DOHH2 (cell line): ENCODE results near the gene HK2.

Experiments used
- H3F3A ChIP-seq: fragments of 200-600 bp; sonication (generic), shearing (Covaris generic); 2 replicates; pipeline ENCODE4 v1.6.0; 2016; ENCODE audit warnings: antibody characterized with exemption, mild to moderate bottlenecking; ENCODE audit not compliant: control insufficient read depth, insufficient read depth
- H3K27ac ChIP-seq: fragments of 200-600 bp; sonication (generic); 2 replicates; pipeline ENCODE4 v1.5.1; 2014; ENCODE audit warnings: low read depth, mild to moderate bottlenecking, low read length, moderate library complexity
- H3K27me3 ChIP-seq: fragments of 200-600 bp; sonication (generic); 2 replicates; pipeline ENCODE4 v1.6.1; 2014; ENCODE audit warnings: mild to moderate bottlenecking, low read length, mixed read lengths; ENCODE audit not compliant: control insufficient read depth
- H3K36me3 ChIP-seq: fragments of 200-600 bp; sonication (generic); 2 replicates; pipeline ENCODE4 v1.6.1; 2014; ENCODE audit warnings: mild to moderate bottlenecking, low read length, moderate library complexity, mixed read lengths; ENCODE audit not compliant: control insufficient read depth
- H3K4me1 ChIP-seq: fragments of 200-600 bp; sonication (generic); 2 replicates; pipeline ENCODE4 v1.6.1; 2014; ENCODE audit warnings: mild to moderate bottlenecking, low read length, mixed read lengths; ENCODE audit not compliant: control insufficient read depth
- H3K4me2 ChIP-seq: fragments of 200-600 bp; sonication (generic); 2 replicates; pipeline ENCODE4 v1.6.0; 2014; ENCODE audit warnings: mild to moderate bottlenecking, low read length, moderate library complexity
- H3K4me3 ChIP-seq: fragments of 200-600 bp; sonication (generic); 2 replicates; pipeline ENCODE4 v1.5.1; 2014; ENCODE audit warnings: mild to moderate bottlenecking, low read length, mixed read lengths
- H3K79me2 ChIP-seq: fragments of 200-600 bp; sonication (generic); 2 replicates; pipeline ENCODE4 v1.6.1; 2014; ENCODE audit warnings: mild to moderate bottlenecking, low read length, mixed read lengths; ENCODE audit not compliant: control insufficient read depth
- H3K9me2 ChIP-seq: fragments of 200-600 bp; sonication (generic); replicated peaks from 2 replicates; pipeline ENCODE4 v1.6.1; 2014; ENCODE audit warnings: mild to moderate bottlenecking, low read length, mixed read lengths; ENCODE audit not compliant: control insufficient read depth
- H3K9me3 ChIP-seq: fragments of 200-600 bp; sonication (generic); 2 replicates; pipeline ENCODE4 v1.6.1; 2014; ENCODE audit warnings: antibody characterized with exemption, low read length, mixed read lengths; ENCODE audit not compliant: control insufficient read depth, insufficient read depth
- H4K20me1 ChIP-seq: fragments of 200-600 bp; sonication (generic); 2 replicates; pipeline ENCODE4 v1.6.0; 2014; ENCODE audit warnings: low read depth, mild to moderate bottlenecking, antibody characterized with exemption, low read length, moderate library complexity; ENCODE audit not compliant: control insufficient read depth, insufficient read depth
- EZH2phosphoT487 ChIP-seq: fragments of 200-600 bp; sonication (generic); IDR thresholded peaks from 2 replicates; pipeline ENCODE4 v1.6.1; 2017; ENCODE audit warnings: borderline replicate concordance, mild to moderate bottlenecking, antibody characterized with exemption, low read length, moderate library complexity, mixed read lengths
- TF ChIP-seq, protein P1 (sequence below): fragments of 200-600 bp; sonication (generic); IDR thresholded peaks from one replicate; pipeline ENCODE4 v1.5.1; 2014; ENCODE audit warnings: antibody characterized with exemption, mild to moderate bottlenecking, low read depth, low read length; ENCODE audit not compliant: poor library complexity, severe bottlenecking

Gene HK2

GRCh38 chr2:74910245-74910644 is 76.3 kb downstream of the HK2 start:
- H3K4me2 ChIP-seq: no peak overlapping the region
- no peak overlapping the region for H3K4me3 ChIP-seq
- H3K9me2 ChIP-seq: no peaks in the 10 kb centered on the region
- no peaks in the 10 kb centered on the region for H3K79me2 ChIP-seq
- H4K20me1 ChIP-seq: no peaks in the 10 kb centered on the region
- no peaks in the 10 kb centered on the region for H3K9me3 ChIP-seq
- H3K27ac ChIP-seq: no peak overlapping the region
- H3K27me3 ChIP-seq: peaks cover 7% of the 10 kb centered on the region; the same call in 1 of the 2 replicates
- TF ChIP-seq, protein P1, sequence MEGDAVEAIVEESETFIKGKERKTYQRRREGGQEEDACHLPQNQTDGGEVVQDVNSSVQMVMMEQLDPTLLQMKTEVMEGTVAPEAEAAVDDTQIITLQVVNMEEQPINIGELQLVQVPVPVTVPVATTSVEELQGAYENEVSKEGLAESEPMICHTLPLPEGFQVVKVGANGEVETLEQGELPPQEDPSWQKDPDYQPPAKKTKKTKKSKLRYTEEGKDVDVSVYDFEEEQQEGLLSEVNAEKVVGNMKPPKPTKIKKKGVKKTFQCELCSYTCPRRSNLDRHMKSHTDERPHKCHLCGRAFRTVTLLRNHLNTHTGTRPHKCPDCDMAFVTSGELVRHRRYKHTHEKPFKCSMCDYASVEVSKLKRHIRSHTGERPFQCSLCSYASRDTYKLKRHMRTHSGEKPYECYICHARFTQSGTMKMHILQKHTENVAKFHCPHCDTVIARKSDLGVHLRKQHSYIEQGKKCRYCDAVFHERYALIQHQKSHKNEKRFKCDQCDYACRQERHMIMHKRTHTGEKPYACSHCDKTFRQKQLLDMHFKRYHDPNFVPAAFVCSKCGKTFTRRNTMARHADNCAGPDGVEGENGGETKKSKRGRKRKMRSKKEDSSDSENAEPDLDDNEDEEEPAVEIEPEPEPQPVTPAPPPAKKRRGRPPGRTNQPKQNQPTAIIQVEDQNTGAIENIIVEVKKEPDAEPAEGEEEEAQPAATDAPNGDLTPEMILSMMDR: no peak
- TF ChIP-seq EZH2phosphoT487: no peak
- H3K36me3 ChIP-seq: no peaks in the 10 kb centered on the region
- H3K4me1 ChIP-seq: no peaks in the 10 kb centered on the region
- no peaks in the 10 kb centered on the region for H3F3A ChIP-seq

GRCh38 chr2:74911061-74911460 is 77.1 kb downstream of the HK2 start:
- no peaks in the 10 kb centered on the region for H3K36me3 ChIP-seq
- no peak overlapping the region for H3K4me3 ChIP-seq
- peaks cover 7% of the 10 kb centered on the region; the same call in 1 of the 2 replicates for H3K27me3 ChIP-seq
- H3F3A ChIP-seq: no peaks in the 10 kb centered on the region
- no peak overlapping the region for H3K4me2 ChIP-seq
- no peak overlapping the region for H3K27ac ChIP-seq
- no peaks in the 10 kb centered on the region for H3K79me2 ChIP-seq
- H4K20me1 ChIP-seq: no peaks in the 10 kb centered on the region
- TF ChIP-seq, protein P1: no peak
- no peak for TF ChIP-seq EZH2phosphoT487
- no peaks in the 10 kb centered on the region for H3K9me2 ChIP-seq
- H3K4me1 ChIP-seq: no peaks in the 10 kb centered on the region
- no peaks in the 10 kb centered on the region for H3K9me3 ChIP-seq

DNA sequence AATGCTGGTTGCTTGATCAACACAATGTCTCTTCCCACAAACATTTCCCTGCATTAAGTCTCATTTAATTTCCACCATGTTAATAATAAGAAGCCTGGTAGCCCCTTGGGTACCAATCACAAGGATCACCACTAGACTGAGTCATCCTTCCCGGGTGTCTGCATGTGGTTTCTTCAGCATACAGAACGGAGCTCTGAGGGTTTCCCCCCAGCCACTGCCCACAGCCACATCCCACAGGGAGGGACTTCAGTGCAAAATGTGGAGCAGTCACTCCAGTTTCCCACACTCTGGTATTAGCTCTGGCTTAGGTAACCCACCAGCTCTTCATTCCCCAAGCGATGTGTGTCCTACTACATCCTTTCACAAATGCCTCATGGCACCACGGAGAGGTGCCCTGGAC is 81.8 kb downstream of the HK2 start:
- Histone ChIP-seq H3K27ac (no peak overlapping the region), H3K9me3 (no peaks in the 10 kb centered on the region), H3F3A (no peaks in the 10 kb centered on the region), H3K4me2 (no peak overlapping the region), H3K79me2 (no peaks in the 10 kb centered on the region), H3K27me3 (peaks cover 7% of the 10 kb centered on the region; the same call in 1 of the 2 replicates), H3K9me2 (no peaks in the 10 kb centered on the region), H3K36me3 (no peaks in the 10 kb centered on the region), H3K4me3 (no peak overlapping the region), H4K20me1 (no peaks in the 10 kb centered on the region), H3K4me1 (no peaks in the 10 kb centered on the region)
- TF ChIP-seq, protein P1: no peak
- TF ChIP-seq EZH2phosphoT487: no peak

DNA sequence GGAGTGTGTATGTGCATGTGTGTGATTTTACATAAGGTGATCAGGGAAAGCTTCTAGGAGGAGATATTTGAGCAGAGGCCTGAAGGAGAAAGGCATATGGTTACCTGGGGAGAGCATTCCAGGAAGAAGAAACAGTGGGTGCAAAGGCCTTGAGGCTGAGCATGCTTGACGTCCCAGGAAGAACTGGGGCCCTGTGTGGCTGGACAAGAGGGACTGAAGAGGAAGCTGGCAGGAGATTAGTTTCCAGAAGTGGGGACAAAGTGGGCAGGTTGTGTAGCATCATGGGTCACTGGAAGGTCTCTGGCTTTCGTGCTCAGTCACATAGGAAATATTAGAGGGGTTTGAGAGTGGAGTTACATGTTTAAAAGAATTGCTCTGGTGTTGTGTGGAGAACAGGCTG is 82.5 kb downstream of the HK2 start:
- Histone ChIP-seq H3K27ac (no peak overlapping the region), H3K79me2 (no peaks in the 10 kb centered on the region)

More for the DNA sequence above, 82.5 kb downstream of the HK2 start:
- Histone ChIP-seq H4K20me1 (no peaks in the 10 kb centered on the region), H3K4me3 (no peak overlapping the region), H3K4me1 (no peaks in the 10 kb centered on the region), H3F3A (no peaks in the 10 kb centered on the region), H3K27me3 (peaks cover 7% of the 10 kb centered on the region; the same call in 1 of the 2 replicates), H3K9me3 (no peaks in the 10 kb centered on the region), H3K9me2 (no peaks in the 10 kb centered on the region), H3K4me2 (no peak overlapping the region), H3K36me3 (no peaks in the 10 kb centered on the region)
- TF ChIP-seq, protein P1: no peak
- no peak for TF ChIP-seq EZH2phosphoT487
